ENCODE data around the gene MRTFB.

MRTFB gene

GRCh38 chr16:14109077-14109775 lies 38.1 kb downstream of the MRTFB start:
- TF ChIP-seq CTCF (conservative IDR thresholded peaks at IDR 0.05): no peak
- no peak overlapping the region for H3K27ac ChIP-seq

GRCh38 chr16:14109782-14110727 lies 38.9 kb downstream of the MRTFB start:
- TF ChIP-seq CTCF (conservative IDR thresholded peaks at IDR 0.05): no peak
- H3K27ac ChIP-seq: no peak overlapping the region

- H3K27ac ChIP-seq: no peak overlapping the region
- TF ChIP-seq CTCF (conservative IDR thresholded peaks at IDR 0.05): no peak
Measured at GRCh38 chr16:14110728-14111251, 39.7 kb downstream of the MRTFB start.

- TF ChIP-seq CTCF (conservative IDR thresholded peaks at IDR 0.05): no peak
- peak overlapping the region; percentile 52 for H3K27ac ChIP-seq
Measured at GRCh38 chr16:14111713-14112538, 40.8 kb downstream of the MRTFB start.

- TF ChIP-seq CTCF (conservative IDR thresholded peaks at IDR 0.05): no peak
- peak overlapping the region; percentile 52 for H3K27ac ChIP-seq
Measured at GRCh38 chr16:14112539-14112856, 41.4 kb downstream of the MRTFB start.

- H3K27ac ChIP-seq: no peak overlapping the region; the same call in 1 of the 2 replicates
- no peak for TF ChIP-seq CTCF (conservative IDR thresholded peaks at IDR 0.05)
Measured at GRCh38 chr16:14113344-14113743, 42.2 kb downstream of the MRTFB start.

All from VCaP (cell line).